ENCODE measurements around the gene KDM4C.

- no peak for TF ChIP-seq CTCF (conservative IDR thresholded peaks at IDR 0.05; ENCODE audit: low read depth, low read length)
- no peak for TF ChIP-seq EZH2 (IDR thresholded peaks at IDR 0.05; ENCODE audit: borderline replicate concordance, low read depth, low read length, poor library complexity, severe bottlenecking)
Observed at GRCh38 chr9:7150153-7150890, 392.5 kb downstream of the KDM4C start.
